GM23338 (cell line): ENCODE results near the gene CHKB. TPM values are rescaled to one million over a fixed set of nuclear protein-coding genes. Genes with fewer than 3 reads are reported as not detected.
"Not testable (repeated sequence)": the region's sequence is repeated elsewhere in the genome, so short reads cannot be mapped to it uniquely, and the experiment has no call there.

ENCODE experiments used
- ATAC-seq: fragments of 200-7000 bp; cut with Tn5 transposase; 3 replicates; pipeline ENCODE4 v1.9.1; 2020
- DNase-seq: peaks from one replicate; pipeline ENCODE4 v3.0.0-alpha.2; 2015; ENCODE audit warnings: low spot score
- H2AFZ ChIP-seq: fragments of 200-600 bp; sonication (generic); 2 replicates; pipeline ENCODE4 v1.8.0; 2016; ENCODE audit warnings: antibody characterized with exemption, mild to moderate bottlenecking, moderate library complexity
- H3F3A ChIP-seq: fragments of 200-600 bp; sonication (generic); replicated peaks from 2 replicates; pipeline ENCODE4 v1.8.0; 2017; ENCODE audit warnings: antibody characterized with exemption, mixed run types, low read depth
- H3K27ac ChIP-seq: fragments of 200-600 bp; sonication (generic); 2 replicates; pipeline ENCODE4 v1.6.1; 2016; ENCODE audit warnings: low read depth
- H3K27me3 ChIP-seq: fragments of 200-600 bp; sonication (generic); 2 replicates; pipeline ENCODE4 v1.8.0; 2016; ENCODE audit warnings: mild to moderate bottlenecking, mixed run types, moderate library complexity; ENCODE audit not compliant: insufficient read depth
- H3K36me3 ChIP-seq: fragments of 200-600 bp; sonication (generic); 2 replicates; pipeline ENCODE4 v1.8.0; 2016; ENCODE audit warnings: mild to moderate bottlenecking; ENCODE audit not compliant: insufficient read depth
- H3K4me1 ChIP-seq: fragments of 200-600 bp; sonication (generic); 2 replicates; pipeline ENCODE4 v1.8.0; 2016; ENCODE audit warnings: mild to moderate bottlenecking, moderate library complexity; ENCODE audit not compliant: insufficient read depth
- H3K4me2 ChIP-seq: fragments of 200-600 bp; sonication (generic); 2 replicates; pipeline ENCODE4 v1.7.1; 2017; ENCODE audit warnings: mixed run types
- H3K4me3 ChIP-seq: fragments of 200-600 bp; sonication (generic); 2 replicates; pipeline ENCODE4 v1.6.1; 2016; ENCODE audit warnings: mixed run types
- H3K79me2 ChIP-seq: fragments of 200-600 bp; sonication (generic); replicated peaks from 2 replicates; pipeline ENCODE4 v1.8.0; 2017; ENCODE audit warnings: mild to moderate bottlenecking; ENCODE audit not compliant: insufficient read depth
- H3K9me2 ChIP-seq: fragments of 200-600 bp; sonication (generic); 2 replicates; pipeline ENCODE4 v1.8.0; 2017; ENCODE audit not compliant: insufficient read depth
- H4K20me1 ChIP-seq: fragments of 200-600 bp; sonication (generic); replicated peaks from 2 replicates; pipeline ENCODE4 v1.8.0; 2017; ENCODE audit warnings: mild to moderate bottlenecking; ENCODE audit not compliant: insufficient read depth
- H3K27ac Mint-ChIP-seq: 2 replicates; pipeline ENCODE4 v1.8.0; 2020; ENCODE audit warnings: inconsistent platforms, mild to moderate bottlenecking, moderate library complexity, mixed read lengths
- H3K27me3 Mint-ChIP-seq: 3 replicates; pipeline ENCODE4 v1.8.0; 2022; ENCODE audit warnings: low read depth, mild to moderate bottlenecking, moderate library complexity, mixed read lengths, inconsistent platforms; ENCODE audit not compliant: insufficient read depth, poor library complexity
- H3K36me3 Mint-ChIP-seq: 3 replicates; pipeline ENCODE4 v1.8.0; 2021; ENCODE audit warnings: low read depth, mild to moderate bottlenecking, inconsistent platforms, moderate library complexity, mixed read lengths
- H3K4me1 Mint-ChIP-seq: 3 replicates; pipeline ENCODE4 v1.8.0; 2020; ENCODE audit warnings: mild to moderate bottlenecking, inconsistent platforms, mixed read lengths
- H3K4me3 Mint-ChIP-seq: 3 replicates; pipeline ENCODE4 v1.8.0; 2021; ENCODE audit warnings: moderate library complexity, mild to moderate bottlenecking, inconsistent platforms, mixed read lengths
- H3K9me3 Mint-ChIP-seq: 3 replicates; pipeline ENCODE4 v1.8.0; 2020; ENCODE audit warnings: moderate library complexity, mild to moderate bottlenecking, inconsistent platforms, mixed read lengths
- CREB1 ChIP-seq: fragments of 250-450 bp; sonication (Bioruptor Pico); IDR thresholded peaks from 2 replicates; pipeline ENCODE4 v1.5.0; 2020; ENCODE audit warnings: low read depth, mild to moderate bottlenecking, moderate library complexity
- ETS1 ChIP-seq: IDR thresholded peaks from 2 replicates; pipeline ENCODE4 v1.6.1; 2016; ENCODE audit warnings: antibody characterized with exemption
- EZH2 ChIP-seq: fragments of 200-600 bp; sonication (generic); IDR thresholded peaks from one replicate; pipeline ENCODE4 v1.8.0; 2017; ENCODE audit warnings: antibody characterized with exemption, mild to moderate bottlenecking, low read depth; ENCODE audit not compliant: unreplicated experiment
- STAT1 ChIP-seq: IDR thresholded peaks from one replicate; pipeline ENCODE4 v1.6.1; 2016; ENCODE audit warnings: antibody characterized with exemption; ENCODE audit not compliant: unreplicated experiment
- ZNF114 ChIP-seq: fragments of 250-450 bp; sonication (Bioruptor Pico); IDR thresholded peaks from 2 replicates; pipeline ENCODE4 v1.5.0; 2020; ENCODE audit warnings: mild to moderate bottlenecking, moderate library complexity
- ZNF331 ChIP-seq: fragments of 250-450 bp; sonication (Bioruptor Pico); IDR thresholded peaks from 2 replicates; pipeline ENCODE4 v1.5.0; 2020; ENCODE audit warnings: low read depth, mild to moderate bottlenecking, moderate library complexity
- ZNF462 ChIP-seq: fragments of 250-450 bp; sonication (Bioruptor Pico); IDR thresholded peaks from 2 replicates; pipeline ENCODE4 v1.5.0; 2020; ENCODE audit warnings: mild to moderate bottlenecking, moderate library complexity
- polyA plus RNA-seq: library from polyadenylated mRNA; unstranded; fragments of >200 nt; fragmentation: Nextera tagmentation; extraction: Ambion mirVana; gene quantifications from 2 replicates; pipeline ENCODE4 v1.2.1, GENCODE V29; 2016
- total RNA-seq: library from RNA; depleted of rRNA; stranded (reverse); fragments of >200 nt; shearing (Covaris generic); gene quantifications from 2 replicates; pipeline ENCODE4 v1.2.3, GENCODE V29; 2014

Gene CHKB
- total and polyA plus RNA-seq, 2 experiments from 2014 or later = 51.2 to 61.6 TPM

DNA sequence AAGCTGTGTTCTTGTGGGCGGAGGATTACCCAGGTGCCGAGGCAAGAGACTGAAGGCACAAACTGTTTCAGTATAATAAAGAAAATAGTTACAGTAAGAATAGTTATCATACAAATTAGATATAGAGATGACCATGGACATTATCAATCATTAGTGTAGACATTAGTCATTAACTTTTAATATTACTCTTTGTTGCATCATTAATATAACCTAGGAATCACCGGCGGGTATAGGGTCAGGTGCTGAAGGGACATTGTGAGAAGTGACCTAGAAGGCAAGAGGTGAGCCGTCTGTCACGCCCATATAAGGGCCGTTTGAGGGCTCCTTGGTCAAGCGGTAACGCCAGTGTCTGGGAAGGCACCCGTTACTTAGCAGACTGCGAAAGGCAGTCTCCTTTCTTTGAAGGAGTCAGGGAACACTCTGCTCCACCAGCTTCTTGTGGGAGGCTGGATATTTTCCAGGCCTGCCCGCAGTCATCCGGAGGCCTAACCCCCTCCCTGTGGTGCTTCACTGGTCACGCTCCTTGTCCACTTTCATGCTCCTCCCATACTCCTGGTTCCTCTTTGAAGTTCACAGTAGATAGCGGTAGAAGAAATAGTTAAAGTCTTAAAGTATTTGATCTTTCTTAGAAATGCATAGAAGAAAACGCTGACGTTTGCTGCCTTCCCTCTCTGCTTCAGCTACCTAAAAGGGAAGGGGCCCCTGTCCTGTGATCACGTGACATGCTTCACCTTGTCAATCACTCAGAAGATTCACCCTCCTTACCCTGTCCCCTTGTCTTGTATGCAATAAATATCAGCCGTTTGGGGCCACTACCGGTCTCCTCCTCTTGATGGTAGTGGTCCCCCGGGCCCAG, 48.6 kb downstream of the CHKB start:
- not testable (repeated sequence) for H3K4me1 Mint-ChIP-seq, H4K20me1 ChIP-seq, H3K4me3 Mint-ChIP-seq, H3K79me2 ChIP-seq, H3K27ac ChIP-seq, H3K9me3 Mint-ChIP-seq, ATAC-seq, H3K36me3 ChIP-seq, H3F3A ChIP-seq, H3K9me2 ChIP-seq, DNase-seq, H3K27ac Mint-ChIP-seq, H2AFZ ChIP-seq, H3K4me3 ChIP-seq, H3K4me2 ChIP-seq, H3K4me1 ChIP-seq, H3K36me3 Mint-ChIP-seq
- H3K27me3 ChIP-seq = peaks cover 57% of the 10 kb centered on the region
- H3K27me3 Mint-ChIP-seq = peaks cover 55% of the 10 kb centered on the region

GRCh38 chr22:50532824-50533796, 49.5 kb downstream of the CHKB start:
- peaks cover 65% of the 10 kb centered on the region for H3K27me3 Mint-ChIP-seq
- TF ChIP-seq ZNF331 = no peak
- no peak for TF ChIP-seq STAT1
- no peak for TF ChIP-seq ETS1
- TF ChIP-seq CREB1 (CRISPR knock-in tag) = no peak
- TF ChIP-seq ZNF114 (CRISPR knock-in tag) = no peak
- TF ChIP-seq ZNF462 (CRISPR knock-in tag) = no peak
- TF ChIP-seq EZH2 = no peak

More at GRCh38 chr22:50532824-50533796, 49.5 kb downstream of the CHKB start:
- DNase-seq (no peak), ATAC-seq (no peak)
- H3F3A ChIP-seq = no peaks in the 10 kb centered on the region; the same call in 1 of the 2 replicates
- Mint-ChIP-seq H3K27ac (no peak overlapping the region), H3K4me3 (peak overlapping the region; percentile 62), H3K4me1 (peaks cover 4% of the 10 kb centered on the region; the same call in 1 of the 3 replicates), H3K9me3 (no peaks in the 10 kb centered on the region; the same call in 2 of the 3 replicates), H3K36me3 (no peaks in the 10 kb centered on the region)
- no peaks in the 10 kb centered on the region for H3K36me3 ChIP-seq
- no peaks in the 10 kb centered on the region for H3K9me2 ChIP-seq
- H2AFZ ChIP-seq = no peak overlapping the region
- H3K4me1 ChIP-seq = 0 out of 2 replicates have a peak, but pooled peaks cover 4% of the 10 kb centered on the region
- no peak overlapping the region for H3K27ac ChIP-seq
- peaks cover 67% of the 10 kb centered on the region for H3K27me3 ChIP-seq
- H3K79me2 ChIP-seq = no peaks in the 10 kb centered on the region
- H4K20me1 ChIP-seq = no peaks in the 10 kb centered on the region; the same call in none of the 2 replicates
- peak overlapping the region; percentile 87; the same call in 1 of the 2 replicates for H3K4me2 ChIP-seq
- 0 out of 2 replicates have a peak overlapping the region, but pooled peaks have one; percentile 66 for H3K4me3 ChIP-seq
